ENCODE data around the gene NELFCD. TPM values are rescaled to one million over a fixed set of nuclear protein-coding genes. Genes with fewer than 3 reads are reported as not detected.

The NELFCD gene
- total RNA-seq, 1 donor from 2014 or later: 85.7 TPM

DNA sequence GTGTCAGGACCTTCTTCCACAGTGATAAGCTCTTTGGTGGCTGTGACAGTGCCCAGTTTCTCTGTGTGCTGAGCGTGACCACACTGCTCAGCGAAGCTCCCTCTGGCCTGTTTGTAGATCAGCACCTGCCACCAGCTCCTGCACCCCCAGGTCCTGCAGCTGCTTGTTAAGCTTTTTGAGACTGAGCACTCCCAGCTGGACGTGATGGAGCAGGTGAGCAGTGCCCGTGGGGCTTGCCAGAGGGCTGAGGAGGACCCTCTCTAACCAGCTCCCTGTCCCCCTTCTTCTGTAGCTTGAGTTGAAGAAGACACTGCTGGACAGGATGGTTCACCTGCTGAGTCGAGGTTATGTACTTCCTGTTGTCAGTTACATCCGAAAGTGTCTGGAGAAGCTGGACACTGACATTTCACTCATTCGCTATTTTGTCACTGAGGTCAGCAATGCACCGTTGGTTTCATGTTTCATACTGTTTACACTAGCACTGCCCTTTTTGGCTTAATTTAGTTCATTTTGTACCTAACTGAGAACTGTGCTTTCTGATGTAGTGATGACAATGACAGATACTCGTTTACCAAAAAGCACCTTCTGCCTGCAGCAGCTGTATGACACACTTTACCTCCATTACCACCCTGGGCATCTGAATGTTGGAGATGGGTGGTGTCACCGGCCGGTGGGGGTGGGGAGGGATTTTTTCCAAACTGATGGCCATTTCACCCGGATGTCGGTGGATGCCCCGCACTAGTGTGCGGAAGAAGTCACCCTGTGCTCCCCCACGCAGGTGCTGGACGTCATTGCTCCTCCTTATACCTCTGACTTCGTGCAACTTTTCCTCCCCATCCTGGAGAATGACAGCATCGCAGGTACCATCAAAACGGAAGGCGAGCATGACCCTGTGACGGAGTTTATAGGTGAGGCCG lies 12.5 kb downstream of the NELFCD start:
- no peak for DNase-seq (ENCODE audit: extremely low spot score in 2 of 2)
- no peak for TF ChIP-seq POLR2A (IDR thresholded peaks at IDR 0.05)
- TF ChIP-seq, protein P1, sequence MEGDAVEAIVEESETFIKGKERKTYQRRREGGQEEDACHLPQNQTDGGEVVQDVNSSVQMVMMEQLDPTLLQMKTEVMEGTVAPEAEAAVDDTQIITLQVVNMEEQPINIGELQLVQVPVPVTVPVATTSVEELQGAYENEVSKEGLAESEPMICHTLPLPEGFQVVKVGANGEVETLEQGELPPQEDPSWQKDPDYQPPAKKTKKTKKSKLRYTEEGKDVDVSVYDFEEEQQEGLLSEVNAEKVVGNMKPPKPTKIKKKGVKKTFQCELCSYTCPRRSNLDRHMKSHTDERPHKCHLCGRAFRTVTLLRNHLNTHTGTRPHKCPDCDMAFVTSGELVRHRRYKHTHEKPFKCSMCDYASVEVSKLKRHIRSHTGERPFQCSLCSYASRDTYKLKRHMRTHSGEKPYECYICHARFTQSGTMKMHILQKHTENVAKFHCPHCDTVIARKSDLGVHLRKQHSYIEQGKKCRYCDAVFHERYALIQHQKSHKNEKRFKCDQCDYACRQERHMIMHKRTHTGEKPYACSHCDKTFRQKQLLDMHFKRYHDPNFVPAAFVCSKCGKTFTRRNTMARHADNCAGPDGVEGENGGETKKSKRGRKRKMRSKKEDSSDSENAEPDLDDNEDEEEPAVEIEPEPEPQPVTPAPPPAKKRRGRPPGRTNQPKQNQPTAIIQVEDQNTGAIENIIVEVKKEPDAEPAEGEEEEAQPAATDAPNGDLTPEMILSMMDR (IDR thresholded peaks at IDR 0.05): no peak
- TF ChIP-seq POLR2AphosphoS5 (IDR thresholded peaks at IDR 0.05; ENCODE audit: insufficient read depth in 1 of 2, low read depth in 1 of 2): no peak
- Histone ChIP-seq H3K4me1 (no peaks in the 10 kb centered on the region), H3K27ac (no peak overlapping the region), H3K9me3 (no peaks in the 10 kb centered on the region), H3K27me3 (no peaks in the 10 kb centered on the region), H3K36me3 (peaks cover 3 to 89% of the 10 kb centered on the region in 2 donors), H3K4me3 (no peak overlapping the region)
- intact Hi-C loops (cut with DNase I): no loop called here

DNA sequence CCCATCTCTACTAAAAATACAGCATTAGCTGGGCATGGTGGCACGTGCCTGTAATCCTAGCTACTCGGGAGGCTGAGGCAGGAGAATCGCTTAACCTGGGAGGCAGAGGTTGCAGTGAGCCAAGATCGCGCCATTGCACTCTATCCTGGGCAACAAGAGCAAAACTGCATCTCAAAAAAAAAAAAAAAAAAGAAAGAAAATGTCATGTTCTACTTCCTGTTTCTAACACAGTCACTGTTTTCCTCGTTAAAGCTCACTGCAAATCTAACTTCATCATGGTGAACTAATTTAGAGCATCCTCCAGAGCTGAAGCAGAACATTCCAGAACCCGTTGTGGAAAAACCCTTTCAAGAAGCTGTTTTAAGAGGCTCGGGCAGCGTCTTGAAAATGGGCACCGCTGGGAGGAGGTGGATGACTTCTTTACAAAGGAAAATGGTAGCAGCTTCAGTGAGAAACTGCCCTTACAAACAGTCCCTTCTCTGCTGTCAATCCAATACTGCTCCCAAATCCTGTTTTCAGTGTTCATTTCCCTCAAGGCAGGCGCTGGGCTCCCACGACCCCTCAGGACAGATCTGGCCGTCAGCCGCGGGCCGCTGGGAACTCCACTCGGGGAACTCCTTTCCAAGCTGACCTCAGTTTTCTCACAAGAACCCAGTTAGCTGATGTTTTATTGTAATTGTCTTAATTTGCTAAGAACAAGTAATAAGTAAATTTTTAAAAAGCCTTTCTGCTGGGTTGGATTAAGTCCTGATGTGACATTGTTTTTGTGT lies 13.5 kb downstream of the NELFCD start:
- Histone ChIP-seq H3K4me3 (no peak overlapping the region), H3K27me3 (no peaks in the 10 kb centered on the region), H3K9me3 (no peaks in the 10 kb centered on the region), H3K36me3 (peaks cover 3 to 87% of the 10 kb centered on the region in 2 donors), H3K27ac (no peak overlapping the region), H3K4me1 (no peaks in the 10 kb centered on the region)
- DNase-seq (ENCODE audit: extremely low spot score in 2 of 2): no peak
- intact Hi-C loops (cut with DNase I): no loop called here
- TF ChIP-seq, protein P1 (IDR thresholded peaks at IDR 0.05): no peak
- no peak for TF ChIP-seq POLR2AphosphoS5 (IDR thresholded peaks at IDR 0.05; ENCODE audit: insufficient read depth in 1 of 2, low read depth in 1 of 2)
- TF ChIP-seq POLR2A (IDR thresholded peaks at IDR 0.05): no peak

DNA sequence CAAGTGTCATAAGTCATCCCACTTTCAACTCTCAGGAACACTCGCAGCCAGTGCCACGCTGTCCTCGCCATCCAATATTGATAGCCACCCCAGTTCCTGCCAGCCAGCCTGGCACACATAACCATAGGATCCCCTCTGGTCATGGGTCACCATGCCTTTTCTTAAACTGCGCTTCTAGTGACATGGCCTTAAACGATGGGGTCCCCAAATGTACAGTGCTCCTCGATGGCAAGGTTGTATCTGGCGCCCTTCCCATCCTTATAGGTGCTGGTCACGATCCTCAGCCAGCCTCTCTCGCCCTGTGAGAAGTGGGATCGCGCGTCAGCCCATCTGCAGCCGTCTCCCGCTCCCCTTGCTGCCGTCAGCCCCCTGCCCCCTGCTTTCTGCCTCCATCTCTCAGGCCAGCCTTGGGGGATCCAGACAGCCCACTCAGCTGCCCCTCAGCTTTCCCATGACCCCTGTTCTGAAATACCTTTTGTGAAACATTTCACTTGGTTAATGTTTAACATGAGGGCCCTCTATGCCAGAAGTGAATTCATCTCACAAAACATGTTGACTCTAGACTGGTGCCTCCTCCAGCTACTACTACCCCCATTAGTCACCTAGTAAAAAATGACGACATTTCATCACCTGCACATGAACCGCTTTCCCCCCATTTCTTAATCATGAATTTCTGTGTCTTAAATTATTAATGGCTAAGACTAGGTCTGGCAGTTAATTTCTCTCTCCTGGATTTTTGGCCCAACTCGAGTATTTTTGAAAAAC lies 14.6 kb downstream of the NELFCD start:
- Histone ChIP-seq H3K9me3 (no peaks in the 10 kb centered on the region), H3K27me3 (no peaks in the 10 kb centered on the region), H3K4me3 (no peak overlapping the region), H3K36me3 (peaks cover 0 to 77% of the 10 kb centered on the region in 2 donors), H3K4me1 (no peaks in the 10 kb centered on the region), H3K27ac (no peak overlapping the region)
- TF ChIP-seq, protein P1 (IDR thresholded peaks at IDR 0.05): no peak
- TF ChIP-seq POLR2AphosphoS5 (IDR thresholded peaks at IDR 0.05; ENCODE audit: insufficient read depth in 1 of 2, low read depth in 1 of 2) (no peak), POLR2A (IDR thresholded peaks at IDR 0.05) (no peak)
- no peak for DNase-seq (ENCODE audit: extremely low spot score in 2 of 2)
- intact Hi-C loops (cut with DNase I): no loop called here

DNA sequence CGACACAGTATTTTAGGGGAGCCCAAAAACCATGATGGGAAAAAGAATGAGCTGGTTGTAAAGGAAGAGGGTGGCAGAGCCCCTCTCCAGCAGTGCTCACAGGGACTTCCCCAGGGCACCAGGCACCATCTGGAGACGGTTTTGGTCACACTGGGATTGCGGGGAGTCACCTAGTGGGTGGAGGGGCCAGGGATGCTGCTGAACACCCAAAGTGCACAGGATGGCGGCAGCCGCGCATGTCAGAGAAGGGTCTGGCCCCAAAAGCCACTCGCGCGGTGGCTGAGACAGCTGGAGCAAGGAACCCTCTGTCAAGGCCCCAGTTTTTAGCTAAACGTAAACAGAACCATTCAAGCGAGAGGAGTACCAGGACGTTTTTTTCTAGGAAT lies 15.2 kb downstream of the NELFCD start:
- no peaks in the 10 kb centered on the region for H3K27me3 ChIP-seq
- peaks cover 0 to 73% of the 10 kb centered on the region in 2 donors for H3K36me3 ChIP-seq
- H3K4me1 ChIP-seq: no peaks in the 10 kb centered on the region
- H3K27ac ChIP-seq: no peak overlapping the region
- H3K9me3 ChIP-seq: no peaks in the 10 kb centered on the region
- TF ChIP-seq POLR2A (IDR thresholded peaks at IDR 0.05): no peak
- no peak for DNase-seq (ENCODE audit: extremely low spot score in 2 of 2)
- intact Hi-C loops (cut with DNase I): no loop called here
- H3K4me3 ChIP-seq: no peak overlapping the region

DNA sequence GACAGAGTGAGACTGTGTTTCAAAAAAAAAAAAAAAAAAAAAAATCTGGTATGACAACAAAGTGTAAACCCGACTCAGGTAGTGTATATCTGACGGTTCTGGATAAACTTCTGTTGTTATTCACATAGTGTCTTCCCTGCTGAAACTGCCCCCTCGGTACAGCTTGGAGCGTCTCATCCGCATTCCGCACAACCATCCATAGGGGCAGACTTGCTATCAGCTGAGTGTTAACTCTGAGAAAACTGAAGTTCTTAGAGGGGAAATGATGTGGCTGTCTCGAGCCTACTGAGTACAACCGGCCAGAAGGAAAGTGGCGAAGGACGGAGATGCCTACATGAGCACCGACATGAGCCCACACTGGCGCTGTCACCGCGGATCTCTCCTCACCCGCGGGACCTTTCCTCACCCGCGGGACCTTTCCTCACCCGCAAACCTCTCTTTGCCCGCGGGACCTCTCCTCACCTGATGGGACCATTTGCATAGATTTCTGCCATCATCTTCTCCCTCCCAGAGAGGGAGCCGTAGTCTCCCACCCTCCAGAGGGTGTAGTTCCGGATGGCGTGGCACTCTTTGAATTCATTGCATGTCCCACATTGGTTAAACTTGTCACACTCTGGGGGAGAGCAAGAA lies 16.2 kb downstream of the NELFCD start:
- intact Hi-C loops (cut with DNase I): no loop called here
- H3K27me3 ChIP-seq: no peaks in the 10 kb centered on the region
- peaks cover 0 to 66% of the 10 kb centered on the region in 2 donors for H3K36me3 ChIP-seq
- H3K27ac ChIP-seq: no peak overlapping the region
- no peak for DNase-seq (ENCODE audit: extremely low spot score in 2 of 2)
- no peaks in the 10 kb centered on the region for H3K4me1 ChIP-seq
- no peak overlapping the region for H3K4me3 ChIP-seq
- no peaks in the 10 kb centered on the region for H3K9me3 ChIP-seq
- no peak for TF ChIP-seq POLR2A (IDR thresholded peaks at IDR 0.05)
- TF ChIP-seq, protein P1 (IDR thresholded peaks at IDR 0.05): no peak
- no peak for TF ChIP-seq POLR2AphosphoS5 (IDR thresholded peaks at IDR 0.05; ENCODE audit: insufficient read depth in 1 of 2, low read depth in 1 of 2)
